ENCODE measurements around the gene RASA4.
"Not testable (repeated sequence)": the region's sequence is repeated elsewhere in the genome, so short reads cannot be mapped to it uniquely, and the experiment has no call there.

GRCh38 chr7:102630622-102631021 lies 14.1 kb upstream of the RASA4 start:
- TF ChIP-seq EZH2phosphoT487 (IDR thresholded peaks at IDR 0.05; ENCODE audit: borderline replicate concordance, low read length); CTCF (IDR thresholded peaks at IDR 0.05; ENCODE audit: low read depth, low read length, poor library complexity, severe bottlenecking): not testable (repeated sequence)

Data from DOHH2 (cell line).